ENCODE data around the gene OR8H3. TPM values are rescaled to one million over a fixed set of nuclear protein-coding genes. Genes with fewer than 3 reads are reported as not detected.

Gene OR8H3

DNA sequence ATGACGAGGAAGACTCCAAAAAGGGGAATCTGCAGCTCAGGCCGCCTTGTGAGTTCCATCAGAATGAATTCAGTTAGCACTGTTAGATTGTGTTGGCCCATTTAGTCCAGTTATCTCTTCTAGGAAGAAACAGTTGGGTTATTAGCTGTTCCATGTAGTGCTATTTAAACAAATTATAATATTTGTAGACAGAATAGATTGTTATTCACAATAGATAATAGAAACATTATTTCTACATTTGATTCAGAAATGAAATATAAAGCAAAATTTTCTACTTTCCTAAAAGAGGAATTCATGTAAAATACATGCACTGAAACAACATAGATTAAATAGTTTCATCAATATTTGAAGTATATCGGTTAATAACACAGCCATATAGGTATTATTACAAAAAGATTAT lies 38.0 kb downstream of the OR8H3 start, which contains the start of gene OR8K5:
OR8K5 (minus strand) TSS at position 101 of the 400 bp plus-strand sequence; CDS start at position 101, 0 bp downstream.
- no peak within 1 kb of the TSS for H3K4me2 ChIP-seq (ENCODE audit: low read length, poor library complexity, severe bottlenecking)
- no peaks in the 10 kb centered on the region for H3K27me3 ChIP-seq (ENCODE audit: control insufficient read depth in 1 of 2, insufficient read depth in 1 of 2, low read length in 2 of 2)
- no peak within 1 kb of the TSS for H3K23ac ChIP-seq (ENCODE audit: low read length in 2 of 2)
- H3K27ac ChIP-seq (ENCODE audit: low read length, poor library complexity, severe bottlenecking), result no peak within 1 kb of the TSS
- H4K8ac ChIP-seq (ENCODE audit: low read length), result no peak within 1 kb of the TSS
- no peaks in the 10 kb centered on the region for H3K79me1 ChIP-seq (replicated peaks; ENCODE audit: low read length, poor library complexity, severe bottlenecking)
- H3K14ac ChIP-seq (ENCODE audit: low read length in 2 of 2), result no peak within 1 kb of the TSS
- no peaks in the 10 kb centered on the region for H3K36me3 ChIP-seq (ENCODE audit: control insufficient read depth in 1 of 2, insufficient read depth in 2 of 2, low read depth in 1 of 2, low read length in 2 of 2)
- no peak within 1 kb of the TSS for H2BK120ac ChIP-seq (ENCODE audit: low read depth, low read length)
- no peak within 1 kb of the TSS for H2BK12ac ChIP-seq (ENCODE audit: low read length in 2 of 2)
- H3K18ac ChIP-seq (ENCODE audit: low read depth in 1 of 2, low read length in 2 of 2), result no peak within 1 kb of the TSS
- no peak within 1 kb of the TSS for H2AK5ac ChIP-seq (ENCODE audit: low read length, severe bottlenecking)
- H3K9ac ChIP-seq (ENCODE audit: low read length), result no peak within 1 kb of the TSS
- no peak for DNase-seq
- 81% methylated on average over 2 of the region's 3 CpGs for WGBS
- peaks cover 20% of the 10 kb centered on the region for H3K9me3 ChIP-seq (ENCODE audit: control insufficient read depth, low read length)
- no peak within 1 kb of the TSS for H2BK15ac ChIP-seq (ENCODE audit: low read depth, poor library complexity, severe bottlenecking)
- H3K4ac ChIP-seq (ENCODE audit: low read depth in 1 of 2, low read length in 2 of 2), result no peak within 1 kb of the TSS
- no peak within 1 kb of the TSS for H2BK5ac ChIP-seq (ENCODE audit: low read depth, low read length, poor library complexity, severe bottlenecking)
- no peak within 1 kb of the TSS for H3K4me3 ChIP-seq (ENCODE audit: insufficient read depth in 1 of 2, low read depth in 1 of 2, low read length in 2 of 2)
- H3K4me1 ChIP-seq (ENCODE audit: control insufficient read depth, insufficient read depth, low read depth, low read length), result no peaks in the 10 kb centered on the region
- H4K91ac ChIP-seq (ENCODE audit: low read length), result no peak within 1 kb of the TSS
- no peak within 1 kb of the TSS for H2AFZ ChIP-seq (ENCODE audit: low read depth, low read length)

DNA sequence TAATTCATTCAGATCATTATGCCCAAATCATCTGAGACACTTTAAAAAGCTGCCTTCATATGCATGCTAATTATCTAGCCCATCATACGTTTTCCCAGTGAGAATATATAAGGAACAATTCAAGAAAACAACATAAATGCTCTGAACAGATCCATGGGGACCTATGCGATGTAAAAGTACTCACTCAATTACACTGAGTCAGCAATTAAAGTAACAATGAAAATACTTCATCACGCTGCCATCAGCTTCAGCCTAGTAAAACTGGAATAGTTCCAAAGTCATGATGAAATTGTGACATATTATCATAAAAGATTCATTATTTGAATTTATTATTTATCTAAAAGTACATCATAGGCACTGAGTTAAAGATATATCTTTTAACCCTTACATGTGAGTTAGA lies 41.6 kb downstream of the OR8H3 start:
- H3K27me3 ChIP-seq (ENCODE audit: control insufficient read depth in 1 of 2, insufficient read depth in 1 of 2, low read length in 2 of 2), result no peaks in the 10 kb centered on the region
- no peak for DNase-seq
- H3K23ac ChIP-seq (ENCODE audit: low read length in 2 of 2), result no peak overlapping the region
- H3K36me3 ChIP-seq (ENCODE audit: control insufficient read depth in 1 of 2, insufficient read depth in 2 of 2, low read depth in 1 of 2, low read length in 2 of 2), result no peaks in the 10 kb centered on the region
- no peak overlapping the region for H4K91ac ChIP-seq (ENCODE audit: low read length)
- 45% methylated on average over 2 of the region's 3 CpGs for WGBS
- no peaks in the 10 kb centered on the region for H3K4me1 ChIP-seq (ENCODE audit: control insufficient read depth, insufficient read depth, low read depth, low read length)
- no peak overlapping the region for H3K4me3 ChIP-seq (ENCODE audit: insufficient read depth in 1 of 2, low read depth in 1 of 2, low read length in 2 of 2)
- no peaks in the 10 kb centered on the region for H3K9me3 ChIP-seq (ENCODE audit: control insufficient read depth, low read length)
- H3K4me2 ChIP-seq (ENCODE audit: low read length, poor library complexity, severe bottlenecking), result no peak overlapping the region
- H3K79me1 ChIP-seq (replicated peaks; ENCODE audit: low read length, poor library complexity, severe bottlenecking), result no peaks in the 10 kb centered on the region
- no peak overlapping the region for H2BK5ac ChIP-seq (ENCODE audit: low read depth, low read length, poor library complexity, severe bottlenecking)
- H3K27ac ChIP-seq (ENCODE audit: low read length, poor library complexity, severe bottlenecking), result no peak overlapping the region
- H2BK120ac ChIP-seq (ENCODE audit: low read depth, low read length), result no peak overlapping the region
- H2AFZ ChIP-seq (ENCODE audit: low read depth, low read length), result no peak overlapping the region
- H2AK5ac ChIP-seq (ENCODE audit: low read length, severe bottlenecking), result no peak overlapping the region
- H3K18ac ChIP-seq (ENCODE audit: low read depth in 1 of 2, low read length in 2 of 2), result no peak overlapping the region
- H3K4ac ChIP-seq (ENCODE audit: low read depth in 1 of 2, low read length in 2 of 2), result no peak overlapping the region
- no peak overlapping the region for H2BK12ac ChIP-seq (ENCODE audit: low read length in 2 of 2)
- H3K14ac ChIP-seq (ENCODE audit: low read length in 2 of 2), result no peak overlapping the region
- H2BK15ac ChIP-seq (ENCODE audit: low read depth, poor library complexity, severe bottlenecking), result no peak overlapping the region
- H3K9ac ChIP-seq (ENCODE audit: low read length), result no peak overlapping the region
- no peak overlapping the region for H4K8ac ChIP-seq (ENCODE audit: low read length)

DNA sequence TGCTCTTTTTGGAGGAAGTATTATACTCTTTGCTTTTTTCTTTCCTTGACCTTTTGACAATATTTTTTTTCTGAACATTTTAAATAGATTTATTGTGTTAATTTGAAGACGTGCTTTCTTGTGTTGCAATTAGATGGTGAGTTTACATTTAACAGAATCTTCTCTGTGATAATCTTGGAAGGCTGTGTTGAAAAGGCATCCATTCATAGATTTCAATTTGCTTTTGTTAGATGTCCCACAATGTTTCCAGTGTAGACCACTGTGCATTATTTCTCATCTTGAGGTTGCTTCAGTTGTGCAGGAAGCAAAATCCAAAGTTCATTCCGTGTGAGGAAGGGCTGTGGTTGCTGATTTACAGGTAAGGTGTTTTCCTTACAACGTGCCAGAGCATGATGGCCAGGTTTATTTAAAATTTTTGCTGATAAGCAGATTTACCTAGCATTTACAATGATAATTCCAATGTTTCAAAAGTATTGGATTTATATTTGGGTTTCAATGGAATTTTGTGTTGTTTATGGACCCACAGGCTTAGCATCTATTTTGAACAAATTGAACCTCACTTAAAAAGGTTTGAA lies 50.2 kb downstream of the OR8H3 start:
- no peaks in the 10 kb centered on the region for H3K36me3 ChIP-seq (ENCODE audit: control insufficient read depth in 1 of 2, insufficient read depth in 2 of 2, low read depth in 1 of 2, low read length in 2 of 2)
- DNase-seq, result no peak
- no peaks in the 10 kb centered on the region for H3K27me3 ChIP-seq (ENCODE audit: control insufficient read depth in 1 of 2, insufficient read depth in 1 of 2, low read length in 2 of 2)
- H3K14ac ChIP-seq (ENCODE audit: low read length in 2 of 2), result no peak overlapping the region
- no peak overlapping the region for H3K18ac ChIP-seq (ENCODE audit: low read depth in 1 of 2, low read length in 2 of 2)
- H4K91ac ChIP-seq (ENCODE audit: low read length), result no peak overlapping the region
- peaks cover 12% of the 10 kb centered on the region for H3K9me3 ChIP-seq (ENCODE audit: control insufficient read depth, low read length)
- no peak overlapping the region for H2BK120ac ChIP-seq (ENCODE audit: low read depth, low read length)
- H2BK5ac ChIP-seq (ENCODE audit: low read depth, low read length, poor library complexity, severe bottlenecking), result no peak overlapping the region
- no peak overlapping the region for H3K23ac ChIP-seq (ENCODE audit: low read length in 2 of 2)
- no peak overlapping the region for H4K8ac ChIP-seq (ENCODE audit: low read length)
- no peak overlapping the region for H2BK15ac ChIP-seq (ENCODE audit: low read depth, poor library complexity, severe bottlenecking)
- no peak overlapping the region for H3K4ac ChIP-seq (ENCODE audit: low read depth in 1 of 2, low read length in 2 of 2)
- no peak overlapping the region for H2AFZ ChIP-seq (ENCODE audit: low read depth, low read length)
- H3K9ac ChIP-seq (ENCODE audit: low read length), result no peak overlapping the region
- no peak overlapping the region for H3K4me2 ChIP-seq (ENCODE audit: low read length, poor library complexity, severe bottlenecking)
- WGBS, result 57% methylated on average over 2 of the region's 3 CpGs
- no peak overlapping the region for H3K4me3 ChIP-seq (ENCODE audit: insufficient read depth in 1 of 2, low read depth in 1 of 2, low read length in 2 of 2)
- H3K79me1 ChIP-seq (replicated peaks; ENCODE audit: low read length, poor library complexity, severe bottlenecking), result no peaks in the 10 kb centered on the region
- H2BK12ac ChIP-seq (ENCODE audit: low read length in 2 of 2), result no peak overlapping the region
- no peak overlapping the region for H2AK5ac ChIP-seq (ENCODE audit: low read length, severe bottlenecking)
- no peak overlapping the region for H3K27ac ChIP-seq (ENCODE audit: low read length, poor library complexity, severe bottlenecking)
- H3K4me1 ChIP-seq (ENCODE audit: control insufficient read depth, insufficient read depth, low read depth, low read length), result no peaks in the 10 kb centered on the region

Small RNA genes lying within 50 kb of the gene (small RNA-seq; reads per million reads assigned to genes)
- gene OR8I4P (ENCODE audit: low read depth), result not detected
